Heart left ventricle (tissue), 16 donors: Measurements from ENCODE around the gene STON1. TPM values are rescaled to one million over a fixed set of nuclear protein-coding genes. Genes with fewer than 3 reads are reported as not detected.
A peak's percentile ranks its signal among the peaks of the same experiment; 100 is the strongest.

Experiments
- ATAC-seq, 4 donors: fragments of 200-7000 bp; cut with Tn5 transposase; one replicate each; pipeline ENCODE4 v1.9.1; 2020 to 2022; ENCODE audit warnings: moderate library complexity in 4 of 4, mild to moderate bottlenecking in 3 of 4, moderate number of reproducible peaks in 1 of 4
- DNase-seq, 5 donors: peaks; one replicate each; pipeline ENCODE4 v3.0.0-alpha.2; 2020
- H3K27ac ChIP-seq, 12 donors: fragments of 200-600 bp; sonication (generic) in 4 of 12; one replicate each; pipeline versions ENCODE4 v1.5.0 to v1.8.0; 2016 to 2022; ENCODE audit warnings: mild to moderate bottlenecking in 2 of 12
- H3K27me3 ChIP-seq, 9 donors: fragments of 200-600 bp; sonication (generic) in 2 of 9; one replicate each; pipeline versions ENCODE4 v1.5.1 to v1.8.0; 2016 to 2022; ENCODE audit warnings: mild to moderate bottlenecking in 3 of 9
- H3K36me3 ChIP-seq, 9 donors: fragments of 200-600 bp; sonication (generic) in 2 of 9; one replicate each; pipeline versions ENCODE4 v1.5.0 to v1.8.0; 2018 to 2022; ENCODE audit warnings: mild to moderate bottlenecking in 2 of 9
- H3K4me1 ChIP-seq, 12 donors: fragments of 200-600 bp; sonication (generic) in 4 of 12; one replicate each; pipeline versions ENCODE4 v1.5.0 to v1.8.0; 2016 to 2022; ENCODE audit warnings: mild to moderate bottlenecking in 3 of 12
- H3K4me3 ChIP-seq, 12 donors: fragments of 200-600 bp; sonication (generic) in 4 of 12; one replicate each; pipeline versions ENCODE4 v1.5.0 to v1.8.0; 2017 to 2022; ENCODE audit warnings: mild to moderate bottlenecking in 9 of 12, moderate library complexity in 4 of 12
- H3K9me3 ChIP-seq, 12 donors: fragments of 200-600 bp; sonication (generic) in 4 of 12; one replicate each; pipeline versions ENCODE4 v1.5.0 to v1.8.0; 2016 to 2022; ENCODE audit warnings: mild to moderate bottlenecking in 1 of 12
- POLR2A ChIP-seq, 2 donors: fragments of 450-650 bp; IDR thresholded peaks; one replicate each; pipeline ENCODE4 v1.6.1; 2017; ENCODE audit warnings: antibody characterized with exemption in 2 of 2, mild to moderate bottlenecking in 2 of 2, moderate library complexity in 2 of 2
- WGBS, 4 donors: extraction: QIAGEN DNeasy Blood & Tissue Kit in 2 of 4; methylation state at CpG; one replicate each; pipeline versions ENCODE4 v1.1.5 to v1.1.7; 2013 to 2018; 5-methylcytosine and 5-hydroxymethylcytosine counted together
- intact Hi-C, 10 donors: fragments of 100-400 bp; cut with DNase I; formaldehyde crosslinking; loops; one replicate each; pipeline versions ENCODE4 v1.11.1 to v1.14.2; 2022
- polyA plus RNA-seq, 2 donors: library from polyadenylated mRNA; stranded (reverse); fragments of 200-250 nt; gene quantifications; one replicate each; pipeline ENCODE4 v1.2.3, GENCODE V29; 2013
- total RNA-seq, 9 donors: library from RNA; depleted of rRNA in 2 of 9; stranded (reverse); fragments of >200 nt in 2 of 9; fragmentation: NEBNext Ultra II Directional in 3 of 9; extraction: Animal tissue kit (Norgen Biotek cat#: 25700) in 3 of 9; gene quantifications; one replicate each; pipeline versions ENCODE4 v1.1.0 to v1.2.4, GENCODE V29; 2016 to 2023
- TF ChIP-seq, protein P1 (sequence below), 12 donors: fragments of 200-600 bp; sonication (generic) in 4 of 12; IDR thresholded peaks; one replicate each; pipeline versions ENCODE4 v1.5.0 to v1.8.0; 2018 to 2022; ENCODE audit warnings: antibody characterized with exemption in 12 of 12, mild to moderate bottlenecking in 5 of 12
- donor health status: ischemic (EF 13 %, LVEDD 7.1; RV severe dilation, severe dysfunction).
- donor health status: healthy with polysubstance abuse.
- donor health status: DM: no; HTN: yes; CAD: no.
- donor health status: DM: no; HTN: no; CAD: no.
- donor health status: ischemic (EF 25% LVEDD 6.9; RV normal size, moderate dysfunction).
- donor health status: ischemic (EF 25% LVEDD 5.7; RV mildly dilated, moderate dysfunction).
- donor health status: healthy.
- donor health status: DM: yes; HTN: yes; CAD: no.
- donor health status: ischemic (EF 35%, LVEDD 5.7; RV mildly dilated, moderate dysfunction).
- donor health status: nonischemic (EF 11% LVEDD 7.7; RV severe dilation, severe dysfunction).
- donor health status: DM: yes; HTN: yes; CAD: no.
- donor health status: PGD.
- donor health status: ischemic (EF 29% LVEDD 5.4; RV normal size, mild dysfunction).
- donor health status: nonischemic (EF 23%, LVEDD 6.1; RV moderate dilation, normal function).

STON1 gene
- total and polyA plus RNA-seq, 11 donors, result 2.6 to 8.6 (median 4.4) TPM

- TF ChIP-seq POLR2A (IDR thresholded peaks at IDR 0.05), result no peak
- TF ChIP-seq, protein P1, sequence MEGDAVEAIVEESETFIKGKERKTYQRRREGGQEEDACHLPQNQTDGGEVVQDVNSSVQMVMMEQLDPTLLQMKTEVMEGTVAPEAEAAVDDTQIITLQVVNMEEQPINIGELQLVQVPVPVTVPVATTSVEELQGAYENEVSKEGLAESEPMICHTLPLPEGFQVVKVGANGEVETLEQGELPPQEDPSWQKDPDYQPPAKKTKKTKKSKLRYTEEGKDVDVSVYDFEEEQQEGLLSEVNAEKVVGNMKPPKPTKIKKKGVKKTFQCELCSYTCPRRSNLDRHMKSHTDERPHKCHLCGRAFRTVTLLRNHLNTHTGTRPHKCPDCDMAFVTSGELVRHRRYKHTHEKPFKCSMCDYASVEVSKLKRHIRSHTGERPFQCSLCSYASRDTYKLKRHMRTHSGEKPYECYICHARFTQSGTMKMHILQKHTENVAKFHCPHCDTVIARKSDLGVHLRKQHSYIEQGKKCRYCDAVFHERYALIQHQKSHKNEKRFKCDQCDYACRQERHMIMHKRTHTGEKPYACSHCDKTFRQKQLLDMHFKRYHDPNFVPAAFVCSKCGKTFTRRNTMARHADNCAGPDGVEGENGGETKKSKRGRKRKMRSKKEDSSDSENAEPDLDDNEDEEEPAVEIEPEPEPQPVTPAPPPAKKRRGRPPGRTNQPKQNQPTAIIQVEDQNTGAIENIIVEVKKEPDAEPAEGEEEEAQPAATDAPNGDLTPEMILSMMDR (IDR thresholded peaks at IDR 0.05), result no peak
- Histone ChIP-seq H3K9me3 (no peaks in the 10 kb centered on the region), H3K4me1 (peaks cover 0 to 22% (median 4%) of the 10 kb centered on the region in 12 donors), H3K36me3 (no peaks in the 10 kb centered on the region), H3K27ac (peak overlapping the region in 1 of 12 donors; percentile 47), H3K4me3 (no peak overlapping the region), H3K27me3 (no peaks in the 10 kb centered on the region)
- intact Hi-C loops, result no loop called here
- DNase-seq, result no peak
- no peak for ATAC-seq
Observed at GRCh38 chr2:48569433-48569832, 39.5 kb downstream of the STON1 start.

DNA sequence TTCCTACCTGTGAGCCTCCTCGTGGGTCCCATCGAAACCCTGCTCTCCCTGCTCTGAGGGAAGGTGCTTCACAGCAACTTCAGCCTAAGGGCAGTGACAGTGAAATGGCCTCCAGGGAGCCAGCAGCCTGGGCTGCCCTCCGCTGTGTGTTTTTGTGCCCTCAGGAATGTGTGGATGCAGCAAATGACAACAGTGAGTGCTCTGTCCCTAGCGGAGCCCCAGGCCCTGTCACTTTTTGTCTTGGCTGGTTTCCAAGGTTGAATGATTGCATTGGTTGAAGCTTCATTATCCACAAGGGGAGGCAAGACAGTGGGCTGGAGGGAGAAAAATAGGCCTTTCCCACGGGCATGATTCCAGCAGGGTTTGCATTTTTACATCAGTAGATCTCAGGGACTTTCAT, 42.9 kb downstream of the STON1 start:
- peak overlapping the region in 1 of 12 donors; percentile 20 for H3K27ac ChIP-seq
- WGBS, 4 donors, result 59 to 70% (median 68%) methylated on average over 5 of the region's 5 CpGs
- no peaks in the 10 kb centered on the region for H3K9me3 ChIP-seq
- H3K36me3 ChIP-seq, result no peaks in the 10 kb centered on the region
- peaks cover 0 to 19% (median 2%) of the 10 kb centered on the region in 12 donors for H3K4me1 ChIP-seq
- no peak for DNase-seq
- peak in 1 of 4 donors; percentile 14 for ATAC-seq
- H3K27me3 ChIP-seq, result no peaks in the 10 kb centered on the region
- TF ChIP-seq, protein P1 (IDR thresholded peaks at IDR 0.05), result no peak
- no peak for TF ChIP-seq POLR2A (IDR thresholded peaks at IDR 0.05)
- no peak overlapping the region for H3K4me3 ChIP-seq
- intact Hi-C loops, result no loop called here

DNA sequence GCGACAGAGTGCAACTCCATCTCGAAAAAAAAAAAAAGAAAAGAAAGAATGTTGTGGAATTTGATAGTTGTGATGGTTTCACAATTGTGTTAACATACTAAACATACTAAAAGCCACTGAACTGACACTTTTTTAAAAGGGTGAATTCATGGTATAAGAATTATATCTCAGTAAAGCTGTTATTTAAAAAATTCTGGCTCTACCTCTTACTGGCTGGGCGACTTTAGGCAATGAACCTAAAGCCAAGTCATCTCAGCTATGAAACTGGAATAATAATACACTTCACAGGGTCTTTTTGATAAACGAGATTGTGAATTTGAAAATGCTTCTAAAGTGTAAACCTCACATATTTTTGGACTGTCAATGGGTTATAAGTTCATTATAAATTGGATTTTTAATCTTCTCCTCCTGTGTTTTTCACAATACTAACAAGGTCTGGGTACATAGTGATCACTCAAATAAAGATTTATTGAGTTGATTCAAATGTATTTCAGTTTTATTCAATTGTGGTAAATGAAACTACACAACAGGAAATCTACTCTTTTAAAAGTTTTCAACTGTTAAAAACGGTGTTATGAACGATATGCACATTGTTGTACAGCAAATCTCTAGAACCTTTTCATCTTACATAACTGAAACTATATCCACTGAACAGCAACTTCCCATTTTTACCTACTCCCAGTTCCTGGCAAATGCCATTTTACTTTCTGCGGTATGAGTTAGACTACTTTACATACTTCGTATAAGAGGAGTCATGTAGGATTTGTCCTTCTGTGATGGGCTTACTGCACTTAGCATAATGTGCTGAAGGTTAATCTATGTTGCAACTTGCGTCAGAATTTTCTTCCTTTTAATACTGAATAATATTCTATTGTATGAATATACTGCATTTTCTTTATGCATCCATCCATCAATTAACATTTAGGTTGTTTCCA, 44.7 kb downstream of the STON1 start:
- H3K4me3 ChIP-seq, result no peak overlapping the region
- H3K27me3 ChIP-seq, result no peaks in the 10 kb centered on the region
- no peak overlapping the region for H3K27ac ChIP-seq
- no peak for ATAC-seq
- H3K4me1 ChIP-seq, result peaks cover 0 to 9% (median 0%) of the 10 kb centered on the region in 12 donors
- TF ChIP-seq POLR2A (IDR thresholded peaks at IDR 0.05), result no peak
- TF ChIP-seq, protein P1 (IDR thresholded peaks at IDR 0.05), result no peak
- intact Hi-C loops, result no loop called here
- no peaks in the 10 kb centered on the region for H3K36me3 ChIP-seq
- WGBS, 4 donors, result 85 to 87% (median 86%) methylated on average over 9 of the region's 9 CpGs
- H3K9me3 ChIP-seq, result no peaks in the 10 kb centered on the region
- no peak for DNase-seq

- Histone ChIP-seq H3K27me3 (no peaks in the 10 kb centered on the region), H3K36me3 (peaks cover 0 to 11% (median 0%) of the 10 kb centered on the region in 9 donors), H3K4me1 (peaks cover 0 to 7% (median 0%) of the 10 kb centered on the region in 12 donors), H3K4me3 (no peak overlapping the region), H3K9me3 (no peaks in the 10 kb centered on the region), H3K27ac (no peak overlapping the region)
- intact Hi-C loops, result no loop called here
- ATAC-seq (no peak), DNase-seq (no peak)
- TF ChIP-seq, protein P1 (IDR thresholded peaks at IDR 0.05), result no peak
- no peak for TF ChIP-seq POLR2A (IDR thresholded peaks at IDR 0.05)
- WGBS, 4 donors, result 84 to 90% (median 86%) methylated on average over 4 of the region's 4 CpGs
Observed at GRCh38 chr2:48578313-48578712, 48.4 kb downstream of the STON1 start.
